GM12892 (cell line): ENCODE data around the gene CCDC9B. TPM values are rescaled to one million over a fixed set of nuclear protein-coding genes. Genes with fewer than 3 reads are reported as not detected.

Experiments
- DNase-seq: peaks from one replicate; pipeline ENCODE4 v3.0.0; 2011; ENCODE audit not compliant: insufficient read length
- FAIRE-seq: peaks from 2 replicates; lab custom pipeline; 2011; peaks lifted over from hg19 to GRCh38; lab: Jason Lieb, UNC
- POLR2A ChIP-seq: IDR thresholded peaks from 2 replicates; pipeline ENCODE4 v1.6.1; 2011; ENCODE audit warnings: low read depth, low read length, control low read depth
- POLR2AphosphoS5 ChIP-seq: IDR thresholded peaks from 2 replicates; pipeline ENCODE4 v1.6.1; 2011; ENCODE audit warnings: low read depth, low read length, control low read depth
- TAF1 ChIP-seq: IDR thresholded peaks from 2 replicates; pipeline ENCODE4 v1.6.1; 2011; ENCODE audit warnings: low read depth, mild to moderate bottlenecking, control low read depth, low read length, borderline replicate concordance
- polyA plus RNA-seq: library from polyadenylated mRNA; unstranded; fragments of >200 nt; gene quantifications from one replicate; pipeline ENCODE4 v1.2.1, GENCODE V29; 2012; ENCODE audit warnings: missing spikeins, inconsistent platforms; ENCODE audit not compliant: missing spikeins

CCDC9B gene
- polyA plus RNA-seq = 0.08 TPM

GRCh38 chr15:40340740-40341400 is at the start of gene CCDC9B:
Gene CCDC9B (minus strand): TSS chr15:40340939. CDS start chr15:40340819, 120 bp downstream.
- TF ChIP-seq TAF1 = no peak
- TF ChIP-seq POLR2A = no peak
- no peak for TF ChIP-seq POLR2AphosphoS5
- DNase-seq (no peak), FAIRE-seq (no peak)

GRCh38 chr15:40389824-40390595 is 49.3 kb upstream of the CCDC9B start:
- FAIRE-seq (no peak), DNase-seq (no peak)
- TF ChIP-seq POLR2A (no peak), POLR2AphosphoS5 (no peak), TAF1 (no peak)

GRCh38 chr15:40388941-40389823 is 48.4 kb upstream of the CCDC9B start:
- TF ChIP-seq POLR2A = no peak
- no peak for TF ChIP-seq TAF1
- no peak for TF ChIP-seq POLR2AphosphoS5
- FAIRE-seq (no peak), DNase-seq (no peak)

- no peak for FAIRE-seq
- DNase-seq = no peak
- TF ChIP-seq POLR2A = no peak
- TF ChIP-seq TAF1 = no peak
- TF ChIP-seq POLR2AphosphoS5 = no peak
Measured at GRCh38 chr15:40386480-40386879, 45.7 kb upstream of the CCDC9B start.

GRCh38 chr15:40382580-40383456 is 42.1 kb upstream of the CCDC9B start, which contains the start of gene KNSTRN:
Gene KNSTRN (plus strand): TSS chr15:40382721. CDS start chr15:40382836, 115 bp downstream.
- TF ChIP-seq TAF1 (0 out of 2 replicates have a peak, but pooled peaks have one; percentile 25), POLR2AphosphoS5 (peak; percentile 78), POLR2A (peak; percentile 75)
- DNase-seq (peak; percentile 87), FAIRE-seq (peak; percentile 95)

GRCh38 chr15:40381818-40382529 is 41.2 kb upstream of the CCDC9B start:
- no peak for FAIRE-seq
- no peak for DNase-seq
- no peak for TF ChIP-seq POLR2A
- no peak for TF ChIP-seq TAF1
- no peak for TF ChIP-seq POLR2AphosphoS5

- DNase-seq = no peak
- no peak for FAIRE-seq
- TF ChIP-seq TAF1 = no peak
- TF ChIP-seq POLR2A = no peak
- no peak for TF ChIP-seq POLR2AphosphoS5
Measured at GRCh38 chr15:40380636-40381035, 39.9 kb upstream of the CCDC9B start.

GRCh38 chr15:40379853-40380252 is 39.1 kb upstream of the CCDC9B start:
- FAIRE-seq (no peak), DNase-seq (no peak)
- TF ChIP-seq TAF1 (no peak), POLR2A (no peak), POLR2AphosphoS5 (no peak)

- FAIRE-seq (no peak), DNase-seq (no peak)
- TF ChIP-seq POLR2AphosphoS5 = no peak
- no peak for TF ChIP-seq TAF1
- no peak for TF ChIP-seq POLR2A
Measured at GRCh38 chr15:40379374-40379773, 38.6 kb upstream of the CCDC9B start.

GRCh38 chr15:40377606-40378005 is 36.9 kb upstream of the CCDC9B start:
- TF ChIP-seq TAF1 = no peak
- TF ChIP-seq POLR2A = no peak
- FAIRE-seq (no peak), DNase-seq (no peak)
